Occipital lobe (tissue), 2 donors: Measurements from ENCODE around the gene VAMP8. TPM values are rescaled to one million over a fixed set of nuclear protein-coding genes. Genes with fewer than 3 reads are reported as not detected.
"Not testable (repeated sequence)": the region's sequence is repeated elsewhere in the genome, so short reads cannot be mapped to it uniquely, and the experiment has no call there.

ENCODE experiments used
- DNase-seq: peaks from one replicate; lab custom pipeline; 2025; lab: John Stamatoyannopoulos, UW
- total RNA-seq: library from RNA; depleted of rRNA; stranded (reverse); fragments of >200 nt; gene quantifications from one replicate; pipeline ENCODE4 v1.2.3, GENCODE V29; 2014

Gene VAMP8
- total RNA-seq, 1 donor from 2014 or later: 0.94 TPM

DNA sequence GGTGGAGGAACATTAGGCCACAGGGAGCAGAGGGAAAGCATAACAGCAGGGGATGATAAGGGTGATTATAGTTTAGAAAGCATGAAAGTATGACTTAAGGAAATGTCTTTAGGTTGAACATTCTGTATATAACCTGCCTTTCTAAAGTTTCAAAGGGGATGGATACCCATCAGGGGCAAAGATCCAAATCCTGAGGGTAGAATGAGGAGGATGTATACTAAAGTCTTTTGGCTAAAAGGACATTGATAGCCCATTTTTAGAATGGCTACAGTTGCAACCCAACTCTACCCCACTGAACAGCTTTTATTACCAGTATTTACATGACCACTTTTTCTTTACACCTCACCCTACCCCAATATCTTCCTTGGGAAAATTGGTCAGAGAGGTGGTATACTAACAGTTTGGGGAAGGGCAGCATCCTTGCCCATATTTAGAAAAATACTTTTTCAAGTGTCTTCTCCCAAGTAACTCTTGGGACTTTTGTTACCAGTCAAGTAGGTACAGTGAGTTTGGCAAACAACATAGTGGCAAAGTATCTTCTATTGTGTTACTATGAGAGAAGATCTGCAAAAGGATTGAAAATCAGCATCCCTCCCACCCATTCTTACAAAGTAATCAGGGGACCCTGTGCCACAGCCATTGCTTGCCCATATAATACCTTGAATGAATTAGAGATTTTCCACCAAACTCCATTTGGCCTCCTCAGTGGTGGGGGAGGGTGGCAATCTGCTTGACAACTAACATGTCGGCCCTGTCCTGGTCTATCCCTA is 30.1 kb upstream of the VAMP8 start:
- DNase-seq: no peak

- no peak for DNase-seq
These were observed 29.4 kb upstream of the VAMP8 start for GRCh38 chr2:85547859-85548607.

GRCh38 chr2:85548608-85548900 is 28.8 kb upstream of the VAMP8 start:
- no peak for DNase-seq

DNA sequence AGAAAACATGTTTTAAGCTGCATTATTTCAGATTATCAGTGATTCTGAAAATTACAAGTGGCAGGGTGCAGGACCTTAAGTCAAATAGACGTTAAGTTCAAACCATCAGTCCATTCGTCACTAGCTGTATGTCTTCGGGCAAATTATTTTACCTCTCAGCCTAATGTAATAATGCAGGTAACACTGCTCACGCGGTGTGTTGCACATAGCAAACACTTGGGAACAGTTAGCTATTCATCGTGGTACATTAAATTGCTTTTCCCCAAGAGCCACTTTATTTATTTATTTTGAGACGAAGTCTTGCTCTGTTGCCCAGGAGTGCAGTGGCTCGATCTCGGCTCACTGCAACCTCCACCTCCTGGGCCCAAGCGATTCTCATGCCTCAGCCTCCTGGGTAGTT is 28.3 kb upstream of the VAMP8 start:
- DNase-seq: no peak

DNA sequence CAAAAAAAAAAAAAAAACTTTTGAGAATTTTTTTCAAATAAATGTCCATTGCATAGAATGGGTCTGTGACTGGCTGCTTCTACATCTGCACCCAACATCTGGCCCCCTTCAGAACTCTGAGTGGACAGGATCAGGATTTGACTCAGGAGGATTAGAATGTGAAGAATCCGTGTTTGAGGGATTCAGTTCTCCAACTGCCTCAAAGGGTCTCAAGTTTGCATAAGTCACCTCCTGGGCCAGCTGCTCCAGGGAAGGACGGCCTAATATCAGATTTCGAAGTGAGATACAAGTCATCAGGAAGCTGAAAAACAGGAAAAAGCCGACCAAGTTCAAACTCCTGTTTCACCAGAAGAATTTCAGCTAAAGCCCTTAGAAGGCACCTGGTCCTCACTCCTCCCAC is 27.6 kb upstream of the VAMP8 start:
- DNase-seq: no peak

DNA sequence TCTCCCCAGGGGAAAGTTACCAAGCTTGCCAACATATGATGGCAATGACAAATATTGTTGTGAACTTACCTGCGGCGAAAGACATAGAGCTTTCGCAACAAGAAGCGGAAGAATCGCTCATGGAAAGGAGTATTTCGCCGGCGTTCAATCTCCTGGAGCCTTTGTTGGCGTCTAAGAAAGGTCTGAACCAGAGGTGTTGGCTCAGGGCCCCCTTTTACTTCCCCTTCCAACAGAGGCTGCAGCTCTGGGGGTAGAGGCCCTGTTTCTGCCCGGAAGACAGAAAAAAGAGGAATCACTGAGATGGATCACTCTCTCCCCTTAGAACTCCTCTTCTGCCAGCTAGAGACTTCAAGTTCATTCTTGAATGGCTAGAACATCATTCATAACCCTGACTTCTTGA is 26.9 kb upstream of the VAMP8 start:
- no peak for DNase-seq

- peak; percentile 77 for DNase-seq
These were observed 25.4 kb upstream of the VAMP8 start for GRCh38 chr2:85551698-85552678.

DNA sequence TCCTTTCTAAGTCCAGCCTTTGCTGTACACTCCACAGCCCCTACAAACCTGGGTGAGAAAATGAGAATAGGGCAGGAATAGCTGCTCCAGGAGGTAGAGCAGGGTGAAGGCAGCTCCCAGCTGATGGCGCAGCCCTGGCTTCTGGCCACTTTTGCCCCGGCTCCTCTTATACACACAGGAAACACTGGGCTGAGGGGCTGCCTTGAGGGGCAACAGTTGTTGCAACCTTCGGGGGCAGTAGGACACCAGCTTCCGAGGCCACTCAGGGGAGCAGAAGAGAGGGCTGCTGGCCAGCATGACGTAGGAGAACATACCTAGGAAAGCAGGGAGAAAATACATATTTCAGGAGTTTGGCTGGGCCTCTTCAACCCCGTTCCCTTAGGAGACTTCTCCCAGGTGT is 24.2 kb upstream of the VAMP8 start:
- no peak for DNase-seq

DNA sequence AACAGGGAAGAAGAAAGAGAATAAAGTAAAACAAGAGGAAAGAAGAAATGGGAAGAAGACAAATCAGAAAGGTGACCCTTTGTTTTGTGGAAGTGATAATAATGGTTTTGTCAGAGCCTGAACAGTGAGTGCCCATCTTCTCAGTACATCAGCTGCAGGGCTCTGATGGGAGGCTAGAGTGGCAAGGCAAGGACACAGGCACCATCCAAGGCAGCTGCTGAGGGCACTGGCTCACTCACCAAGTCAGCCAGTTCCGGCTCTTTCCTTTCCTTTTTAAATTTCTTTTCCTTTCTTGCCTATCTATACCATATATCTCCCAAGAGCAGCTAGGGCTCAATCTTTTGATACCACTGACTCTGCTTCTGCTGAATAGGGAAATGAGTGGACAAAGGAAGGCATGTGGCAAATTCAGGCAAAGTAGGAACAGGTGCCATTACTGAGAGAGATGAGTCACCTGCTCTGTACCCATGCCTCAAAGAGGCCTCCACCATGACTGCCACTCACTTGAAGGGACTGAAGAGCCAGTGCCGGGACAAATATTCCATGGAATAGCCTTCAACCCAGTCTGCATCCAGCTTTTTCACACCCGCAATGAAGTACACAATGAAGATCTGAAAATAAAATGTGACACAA is 22.3 kb upstream of the VAMP8 start:
- DNase-seq: no peak

DNA sequence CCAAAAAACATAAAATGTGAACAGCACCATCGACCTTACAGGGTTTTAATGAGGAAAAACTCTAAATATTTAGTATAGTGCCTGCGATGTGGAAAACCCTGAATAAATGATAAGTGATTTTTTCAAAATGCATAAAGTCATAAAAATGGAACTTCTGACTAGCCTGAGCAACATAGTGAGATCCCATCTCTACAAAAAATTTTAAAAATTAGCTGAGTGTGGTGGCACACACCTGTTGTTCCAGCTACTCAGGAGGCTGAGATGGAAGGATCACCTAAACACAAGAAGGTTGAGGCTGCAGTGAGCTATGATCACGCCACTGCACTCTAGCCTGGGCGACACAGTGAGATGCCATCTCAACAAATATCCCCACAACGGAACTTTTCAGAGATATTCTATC is 20.3 kb upstream of the VAMP8 start:
- DNase-seq: no peak

- no peak for DNase-seq
These were observed 19.2 kb upstream of the VAMP8 start for GRCh38 chr2:85558160-85558559.

DNA sequence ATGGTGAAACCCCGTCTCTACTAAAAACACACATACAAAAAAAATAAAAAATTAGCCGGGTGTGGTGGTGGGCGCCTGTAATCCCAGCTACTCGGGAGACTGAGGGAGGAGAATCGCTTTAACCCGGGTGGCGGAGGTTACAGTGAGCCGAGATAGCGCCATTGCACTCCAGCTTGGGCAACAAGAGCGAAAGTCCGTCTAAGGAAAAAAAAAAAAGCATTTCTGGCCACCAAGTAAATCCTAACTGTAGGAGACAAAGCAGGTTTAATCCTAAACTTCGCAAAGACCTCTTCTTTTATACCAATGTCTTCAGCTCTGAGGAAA is 17.0 kb upstream of the VAMP8 start:
- DNase-seq: not testable (repeated sequence)

- no peak for DNase-seq
These were observed 16.5 kb upstream of the VAMP8 start for GRCh38 chr2:85560812-85561279.

- DNase-seq: peak; percentile 89
These were observed 15.8 kb upstream of the VAMP8 start, which contains the start of gene GGCX for GRCh38 chr2:85561280-85562212. Gene GGCX (minus strand): TSS chr2:85561493. CDS start chr2:85561428, 65 bp downstream.

GRCh38 chr2:85564144-85564563 is 13.2 kb upstream of the VAMP8 start:
- no peak for DNase-seq

DNA sequence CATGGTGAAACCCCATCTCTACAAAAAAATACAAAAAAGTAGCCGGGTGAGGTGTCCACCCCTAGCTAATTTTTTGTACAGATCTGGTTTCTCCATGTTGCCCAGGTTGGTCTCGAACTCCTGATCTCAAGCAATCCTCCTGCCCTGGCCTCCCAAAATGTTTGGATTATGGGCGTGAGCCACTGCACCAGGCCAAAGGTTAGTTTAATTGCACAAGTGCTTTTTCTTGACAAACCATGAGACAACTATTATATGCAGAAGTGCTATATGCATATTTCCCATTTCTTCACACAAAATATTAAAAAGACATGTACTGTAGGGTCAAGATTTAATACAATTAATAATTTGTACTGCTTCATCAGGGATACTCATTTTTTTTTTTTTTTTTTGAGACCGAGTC is 11.1 kb upstream of the VAMP8 start:
- no peak for DNase-seq

GRCh38 chr2:85575739-85576138 is 1.6 kb upstream of the VAMP8 start:
- no peak for DNase-seq

DNA sequence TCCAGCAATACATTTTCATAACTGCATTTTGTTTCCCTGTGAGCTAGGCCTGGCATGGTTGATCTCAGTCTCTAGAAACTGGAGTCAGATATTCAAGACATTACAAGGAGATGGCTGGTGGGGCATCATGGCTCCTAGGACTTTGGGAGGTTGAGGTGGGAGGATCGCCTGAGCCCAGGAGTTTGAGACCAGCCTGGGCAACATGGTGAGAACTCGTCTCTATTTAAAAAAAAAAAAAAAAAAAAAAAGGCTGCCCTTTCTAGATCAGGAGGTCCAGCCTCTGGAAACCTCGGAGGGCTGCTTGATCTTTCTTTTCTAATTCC is 362 bp upstream of the VAMP8 start:
- no peak for DNase-seq

DNA sequence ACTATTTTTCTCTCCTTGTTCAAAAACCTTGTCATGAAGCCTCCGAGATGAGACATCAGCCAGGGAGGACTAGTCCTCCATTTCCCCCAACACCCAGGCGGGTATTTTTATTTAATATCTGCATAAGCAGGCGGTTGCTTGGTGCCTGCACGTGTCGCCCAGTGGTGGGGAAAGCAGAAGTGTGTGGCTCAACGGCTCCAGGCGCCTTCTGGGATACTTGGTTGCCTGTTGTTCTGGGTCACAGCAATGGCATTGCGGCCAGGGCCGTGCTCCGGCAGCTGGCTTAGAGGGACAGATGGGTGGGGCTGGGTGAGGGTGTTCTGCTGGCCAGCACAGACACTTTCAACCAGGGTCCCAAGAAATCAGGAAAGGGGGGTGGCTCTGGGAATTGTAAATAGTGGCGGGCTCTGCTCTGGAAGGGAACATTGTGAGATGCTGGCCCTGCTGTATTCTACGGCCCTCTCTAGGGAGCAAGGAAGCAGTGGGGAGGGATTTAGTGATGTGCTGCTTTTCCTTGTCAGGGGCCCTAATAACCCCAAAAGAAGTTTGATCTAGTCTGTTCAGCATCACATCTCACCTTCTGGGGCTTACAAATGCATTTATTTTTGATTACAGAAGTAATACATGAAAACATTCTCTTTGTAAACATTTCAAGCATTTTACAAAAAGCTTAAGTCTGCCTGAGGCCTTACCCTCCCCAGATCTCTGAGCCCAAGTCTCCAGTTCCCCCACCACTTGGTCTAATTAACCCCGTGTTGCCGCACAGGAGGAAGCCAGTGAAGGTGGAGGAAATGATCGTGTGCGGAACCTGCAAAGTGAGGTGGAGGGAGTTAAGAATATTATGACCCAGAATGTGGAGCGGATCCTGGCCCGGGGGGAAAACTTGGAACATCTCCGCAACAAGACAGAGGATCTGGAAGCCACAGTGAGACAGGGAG is 1.1 kb downstream of the VAMP8 start:
- DNase-seq: no peak
